ENCODE data around the gene RARB.
A peak's percentile ranks its signal among the peaks of the same experiment; 100 is the strongest.

Gene RARB

DNA sequence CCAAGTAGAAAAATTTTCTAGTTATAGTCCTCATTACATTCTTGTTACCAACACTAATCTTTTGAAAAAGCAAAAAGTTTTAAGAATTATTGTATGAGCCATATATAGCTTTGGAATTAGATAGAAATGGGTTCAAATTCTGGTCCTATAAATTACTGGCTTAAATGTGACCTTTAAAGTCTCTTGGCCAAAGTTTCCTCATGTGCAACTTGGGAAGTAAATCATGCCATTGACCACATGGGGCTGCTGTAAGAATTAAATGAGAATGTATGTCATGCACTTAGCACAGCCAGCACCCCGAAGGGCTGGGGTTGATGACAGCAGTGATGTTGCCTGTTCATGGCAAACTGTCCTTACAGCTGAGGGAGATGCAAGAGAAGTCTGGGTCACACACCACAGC is 128.4 kb downstream of the RARB start:
- DNase-seq, result no peak

DNA sequence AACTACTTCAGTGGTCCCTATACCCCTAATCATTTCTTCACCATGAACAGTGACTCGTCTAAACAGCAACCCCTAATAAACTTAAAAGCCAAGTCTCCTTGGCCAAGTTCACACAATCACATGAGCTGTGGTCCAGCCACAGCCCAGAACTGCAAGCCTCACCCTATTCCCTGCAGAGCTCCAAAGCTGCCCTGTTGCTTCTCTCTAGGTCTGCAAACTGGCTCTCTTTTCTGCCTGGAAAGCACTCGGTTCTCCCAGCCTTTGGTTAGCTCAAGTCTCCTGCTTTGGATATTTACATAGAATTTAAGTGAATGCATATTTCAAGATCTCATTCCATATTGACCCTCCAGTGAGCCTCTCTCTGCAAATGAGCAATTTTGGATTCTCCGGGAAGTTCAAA is 129.6 kb downstream of the RARB start:
- DNase-seq, result no peak

DNA sequence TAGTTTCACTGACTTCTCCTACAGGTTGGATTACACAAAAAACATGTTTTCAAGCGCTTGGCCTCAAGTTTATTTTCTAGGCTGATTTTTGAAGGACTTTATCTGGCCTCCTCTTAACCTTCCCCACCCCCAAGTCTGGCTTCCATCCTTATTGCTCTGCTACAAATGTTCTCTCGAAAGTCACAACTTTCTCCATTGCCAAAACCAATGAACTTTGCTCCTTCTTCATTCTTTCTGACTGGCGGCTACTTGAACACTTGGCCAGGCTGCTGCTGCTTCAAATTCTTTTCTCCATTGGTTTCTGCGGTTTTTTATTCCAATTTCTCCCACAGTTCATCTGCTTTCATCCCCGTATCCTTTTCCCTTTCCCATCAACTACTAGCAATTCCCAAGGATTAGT is 130.1 kb downstream of the RARB start:
- DNase-seq, result peak in 1 of 2 donors; percentile 17

DNA sequence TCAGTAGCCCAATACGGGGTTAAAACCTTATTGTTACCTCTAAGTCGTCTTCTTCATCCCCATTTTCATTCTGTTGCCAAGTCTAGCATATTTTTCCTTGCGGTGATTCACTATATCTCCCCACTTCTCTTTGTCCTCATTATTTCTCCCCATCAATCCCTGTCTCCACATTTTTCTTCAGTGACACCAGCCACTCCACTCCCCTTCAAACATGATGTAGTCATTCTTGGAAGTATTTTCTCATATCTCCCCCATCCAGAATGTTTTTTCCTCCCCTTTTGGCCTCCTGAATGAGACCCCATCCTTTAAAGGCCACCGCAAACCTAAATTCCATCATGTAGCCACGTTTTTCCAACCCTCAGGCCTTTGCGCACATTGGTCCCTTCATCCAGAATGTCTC is 130.7 kb downstream of the RARB start:
- DNase-seq, result no peak

DNA sequence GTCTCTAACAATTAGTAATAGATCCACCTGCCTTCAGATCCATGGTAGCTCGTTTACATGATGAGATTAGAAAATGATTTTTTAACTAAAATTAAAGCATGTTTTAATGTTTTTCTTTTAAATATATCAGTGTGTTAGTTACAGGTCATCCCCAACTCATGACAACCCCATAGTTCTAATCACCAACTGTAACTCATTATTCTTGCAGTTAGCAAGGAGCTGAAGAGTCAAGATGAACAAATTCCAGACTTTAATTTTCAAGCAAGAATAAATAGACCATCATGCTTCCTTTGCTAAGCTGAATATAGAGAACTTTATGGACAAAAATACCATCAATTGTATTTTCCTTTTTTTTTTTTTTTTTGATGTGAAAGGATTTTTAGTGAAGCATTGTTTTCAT is 135.5 kb downstream of the RARB start:
- DNase-seq, result no peak

DNA sequence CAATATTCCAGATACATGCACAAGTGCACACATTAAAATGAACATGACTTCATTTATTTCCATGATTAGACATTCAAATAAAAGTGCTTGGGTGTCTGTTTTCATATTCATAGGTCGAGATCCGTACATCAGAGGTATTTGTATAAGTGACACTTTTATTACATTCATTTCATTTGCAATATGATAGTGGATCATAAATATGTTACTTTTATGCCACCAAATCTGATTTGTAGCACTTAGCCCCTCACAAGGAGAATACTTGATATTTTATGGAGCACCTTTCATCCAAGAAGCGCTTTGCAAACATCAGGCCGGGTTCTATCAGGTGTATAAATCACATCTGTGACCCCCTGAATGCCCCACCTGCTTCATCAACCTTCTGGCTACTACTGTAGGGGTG is 136.0 kb downstream of the RARB start:
- DNase-seq, result no peak

- DNase-seq, result no peak
Observed at GRCh38 chr3:25565807-25566206, 137.7 kb downstream of the RARB start.

DNA sequence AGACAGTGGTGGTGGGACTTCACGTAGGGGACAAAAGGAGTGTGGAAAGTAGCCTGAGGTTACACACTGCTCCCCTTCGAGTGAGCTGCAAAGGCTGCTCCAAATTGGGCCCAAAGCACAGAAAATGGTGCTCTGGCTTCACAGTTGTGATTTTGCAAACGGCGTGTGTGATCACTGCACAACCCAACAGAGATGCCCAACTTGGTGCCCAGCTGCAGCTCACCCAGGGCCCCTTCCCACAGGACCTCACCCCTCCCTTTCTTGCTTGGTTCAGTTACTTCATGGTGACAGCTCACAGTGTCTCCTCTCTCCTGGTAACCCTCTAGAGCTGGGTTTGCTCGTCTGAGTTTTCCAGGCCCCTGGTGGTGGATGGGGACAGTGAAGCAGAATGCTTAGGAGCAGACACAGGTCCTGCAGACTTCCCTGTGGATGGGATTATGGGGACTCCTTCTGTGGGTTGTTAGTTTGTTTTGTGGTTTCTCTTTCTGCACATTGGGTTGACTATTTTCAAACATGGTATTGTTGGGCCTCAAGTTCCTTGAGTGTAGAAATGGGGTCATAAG is 138.4 kb downstream of the RARB start:
- no peak for DNase-seq

DNA sequence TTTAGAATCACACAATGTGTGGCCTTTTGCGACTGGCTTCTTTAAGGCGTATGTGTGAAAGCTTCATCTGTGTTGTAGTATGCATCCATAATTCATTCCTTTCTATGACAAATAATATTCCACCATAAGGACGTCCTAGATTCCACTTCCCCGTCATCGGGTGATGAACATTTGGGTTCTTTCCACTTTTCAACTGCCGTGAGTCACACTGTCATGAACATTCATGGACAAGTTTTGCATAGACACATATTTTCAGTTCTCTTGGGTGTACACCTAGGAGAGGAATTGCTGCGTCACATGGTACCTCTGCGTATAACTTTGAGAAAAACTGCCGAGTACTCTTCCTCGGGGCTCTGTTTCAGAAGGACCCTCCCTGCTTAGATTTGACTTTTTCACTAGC is 139.3 kb downstream of the RARB start:
- DNase-seq, result no peak

GRCh38 chr3:25567806-25568524 is 139.9 kb downstream of the RARB start:
- no peak for DNase-seq

- DNase-seq, result no peak
Observed at GRCh38 chr3:25568525-25569078, 140.5 kb downstream of the RARB start.

DNA sequence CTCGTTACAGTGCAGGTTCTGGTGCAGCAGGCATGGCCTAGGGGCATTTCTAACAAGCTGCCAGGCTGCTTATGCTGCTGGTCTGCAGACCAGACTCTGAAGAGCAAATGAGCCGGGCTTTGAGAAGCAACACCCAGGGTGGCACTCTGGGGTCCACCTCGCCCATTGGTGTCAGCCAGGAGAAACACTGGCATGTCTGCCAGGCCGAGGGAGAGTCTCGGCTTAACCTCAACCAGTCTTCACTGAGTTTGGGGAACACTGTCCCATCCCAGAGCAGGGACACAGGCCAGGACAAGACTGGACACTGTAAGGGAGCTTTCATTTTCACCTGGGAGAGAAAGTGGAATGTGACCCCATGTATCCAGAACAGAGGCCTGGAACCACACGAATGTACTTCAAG is 143.2 kb downstream of the RARB start:
- no peak for DNase-seq

DNA sequence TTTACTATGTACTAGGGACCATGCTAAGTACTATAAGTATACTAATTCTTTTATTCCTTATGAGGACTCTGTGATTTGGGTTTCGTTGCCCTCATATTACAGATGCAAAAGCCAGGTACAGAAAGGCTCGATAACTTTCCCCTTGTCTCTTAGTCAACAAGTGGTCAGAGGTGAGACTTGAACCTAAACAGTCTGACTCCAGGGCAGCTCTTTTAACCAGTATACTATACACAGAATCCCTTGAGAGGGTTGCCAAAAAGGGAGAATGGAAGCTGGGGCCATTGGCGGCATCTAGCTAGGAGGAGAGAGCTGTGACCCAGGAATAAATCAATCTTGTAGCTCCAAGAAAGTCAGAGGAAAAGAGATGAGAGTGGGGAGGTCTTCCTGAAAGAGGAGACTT is 144.3 kb downstream of the RARB start:
- no peak for DNase-seq

DNA sequence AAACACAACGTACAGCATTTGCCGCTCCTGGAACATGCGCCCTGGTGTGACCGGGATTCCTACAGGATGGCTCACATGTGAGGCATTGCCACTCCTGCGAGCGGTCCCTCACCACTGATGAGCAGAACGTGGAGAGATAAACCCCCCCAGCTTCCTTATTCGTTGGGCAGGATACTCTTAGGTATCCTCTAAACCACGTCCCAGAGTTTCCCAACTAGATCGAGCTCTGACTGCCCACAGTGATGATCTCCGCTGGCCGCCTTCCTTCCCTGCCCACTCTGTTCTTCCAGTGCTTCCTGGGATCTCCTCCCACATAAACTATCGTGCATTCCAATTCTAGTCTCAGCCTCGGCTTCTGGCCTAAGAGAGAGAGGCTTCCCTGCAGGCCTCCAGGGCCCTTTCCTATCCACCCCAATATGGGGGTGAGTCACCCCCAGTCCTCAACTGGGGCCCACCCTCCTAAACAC is 144.9 kb downstream of the RARB start:
- no peak for DNase-seq

GRCh38 chr3:25573386-25574171 is 145.5 kb downstream of the RARB start:
- no peak for DNase-seq

- no peak for DNase-seq
Observed at GRCh38 chr3:25574172-25574765, 146.2 kb downstream of the RARB start.

GRCh38 chr3:25575001-25575400 is 146.9 kb downstream of the RARB start:
- DNase-seq, result no peak

- no peak for DNase-seq
Observed at GRCh38 chr3:25576146-25576545, 148.1 kb downstream of the RARB start.

GRCh38 chr3:25576831-25577454 is 148.9 kb downstream of the RARB start:
- no peak for DNase-seq

GRCh38 chr3:25578059-25578458 is 150.0 kb downstream of the RARB start:
- no peak for DNase-seq

DNA sequence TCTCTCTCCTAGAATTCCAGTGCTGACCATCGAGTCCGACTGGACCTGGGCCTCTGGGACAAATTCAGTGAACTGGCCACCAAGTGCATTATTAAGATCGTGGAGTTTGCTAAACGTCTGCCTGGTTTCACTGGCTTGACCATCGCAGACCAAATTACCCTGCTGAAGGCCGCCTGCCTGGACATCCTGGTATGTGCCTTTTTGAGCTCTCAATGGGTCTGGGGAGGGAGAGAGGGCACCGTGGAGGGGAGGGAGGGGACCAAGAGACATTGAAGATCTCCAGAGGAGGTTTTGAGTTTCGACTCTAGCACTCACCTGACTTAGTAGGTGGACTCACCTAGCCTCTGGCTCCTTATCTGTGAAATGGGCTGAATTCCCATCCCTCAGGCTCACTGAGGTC is 152.5 kb downstream of the RARB start:
- DNase-seq, result no peak

- DNase-seq, result no peak
Observed at GRCh38 chr3:25581335-25581734, 153.3 kb downstream of the RARB start.

DNA sequence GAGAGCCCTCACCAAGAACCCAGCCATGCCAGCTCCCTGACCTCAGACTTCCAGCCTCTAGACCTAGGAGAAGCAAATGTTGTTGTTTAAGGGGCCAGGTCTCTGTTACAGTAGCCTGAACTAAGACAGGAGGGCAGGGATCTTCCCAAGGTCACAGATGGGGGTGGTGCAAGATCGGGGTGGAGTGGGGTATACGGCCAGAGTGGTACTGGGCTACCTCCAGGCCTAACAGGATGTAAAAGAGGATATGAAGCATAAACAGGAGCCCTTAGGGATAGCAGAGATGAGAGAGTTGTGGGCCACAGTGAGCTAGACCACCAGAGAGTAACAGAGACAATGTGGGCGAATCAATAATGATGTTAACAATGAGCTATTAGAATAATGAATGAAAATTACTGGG is 153.8 kb downstream of the RARB start:
- DNase-seq, result no peak

Measured in hippocampal formation (tissue), 2 donors.